Measurements from ENCODE around the gene SF1. TPM values are rescaled to one million over a fixed set of nuclear protein-coding genes. Genes with fewer than 3 reads are reported as not detected.
A peak's percentile ranks its signal among the peaks of the same experiment; 100 is the strongest.

SF1 gene
- total RNA-seq, 6 donors from 2014 or later, result 231 to 625 (median 265) TPM

GRCh38 chr11:64741375-64742086 is 36.8 kb downstream of the SF1 start:
- peak overlapping the region in 3 of 4 donors; percentile 56 to 64 (median 60) for H3K4me3 ChIP-seq
- ATAC-seq (ENCODE audit: low FRiP score in 2 of 2) (no peak), DNase-seq (peak in 1 of 2 donors; percentile 84)
- peak overlapping the region in 3 of 4 donors; percentile 83 to 94 (median 90) for H3K27ac ChIP-seq
- TF ChIP-seq, protein P1, sequence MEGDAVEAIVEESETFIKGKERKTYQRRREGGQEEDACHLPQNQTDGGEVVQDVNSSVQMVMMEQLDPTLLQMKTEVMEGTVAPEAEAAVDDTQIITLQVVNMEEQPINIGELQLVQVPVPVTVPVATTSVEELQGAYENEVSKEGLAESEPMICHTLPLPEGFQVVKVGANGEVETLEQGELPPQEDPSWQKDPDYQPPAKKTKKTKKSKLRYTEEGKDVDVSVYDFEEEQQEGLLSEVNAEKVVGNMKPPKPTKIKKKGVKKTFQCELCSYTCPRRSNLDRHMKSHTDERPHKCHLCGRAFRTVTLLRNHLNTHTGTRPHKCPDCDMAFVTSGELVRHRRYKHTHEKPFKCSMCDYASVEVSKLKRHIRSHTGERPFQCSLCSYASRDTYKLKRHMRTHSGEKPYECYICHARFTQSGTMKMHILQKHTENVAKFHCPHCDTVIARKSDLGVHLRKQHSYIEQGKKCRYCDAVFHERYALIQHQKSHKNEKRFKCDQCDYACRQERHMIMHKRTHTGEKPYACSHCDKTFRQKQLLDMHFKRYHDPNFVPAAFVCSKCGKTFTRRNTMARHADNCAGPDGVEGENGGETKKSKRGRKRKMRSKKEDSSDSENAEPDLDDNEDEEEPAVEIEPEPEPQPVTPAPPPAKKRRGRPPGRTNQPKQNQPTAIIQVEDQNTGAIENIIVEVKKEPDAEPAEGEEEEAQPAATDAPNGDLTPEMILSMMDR (IDR thresholded peaks at IDR 0.05), result no peak
- no peak for TF ChIP-seq EP300 (IDR thresholded peaks at IDR 0.05)
- TF ChIP-seq POLR2A (IDR thresholded peaks at IDR 0.05), result no peak
- TF ChIP-seq POLR2AphosphoS5 (IDR thresholded peaks at IDR 0.05), result no peak
- peaks cover 0 to 9% (median 0%) of the 10 kb centered on the region in 4 donors for H3K27me3 ChIP-seq
- WGBS, 2 donors, result 61 to 68% methylated on average over 19 to 20 of the region's 24 CpGs
- H3K36me3 ChIP-seq, result peaks cover 0 to 18% (median 11%) of the 10 kb centered on the region in 4 donors
- H3K9me3 ChIP-seq, result no peaks in the 10 kb centered on the region
- peaks cover 28 to 57% (median 43%) of the 10 kb centered on the region in 4 donors for H3K4me1 ChIP-seq

DNA sequence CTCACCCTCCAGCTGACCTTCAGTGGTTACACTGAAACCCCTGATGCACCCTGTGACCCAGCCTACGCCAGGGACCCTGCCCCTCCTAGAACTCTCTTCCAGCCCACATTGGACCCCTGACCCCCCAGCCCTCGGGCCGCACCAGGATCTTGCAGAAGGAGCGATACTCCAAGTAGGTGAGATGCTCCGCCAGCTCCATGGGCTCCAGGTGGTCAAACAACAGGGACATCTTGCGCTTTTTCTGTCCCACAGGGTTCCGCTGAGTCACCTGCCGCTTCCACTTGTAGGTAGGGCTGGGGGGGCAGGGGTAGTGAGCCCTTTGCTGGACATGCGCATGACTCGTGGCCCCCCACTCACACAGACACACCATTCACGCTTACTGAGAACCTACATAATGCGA is 38.5 kb downstream of the SF1 start:
- DNase-seq (no peak), ATAC-seq (ENCODE audit: low FRiP score in 2 of 2) (no peak)
- TF ChIP-seq EP300 (IDR thresholded peaks at IDR 0.05) (no peak), POLR2AphosphoS5 (IDR thresholded peaks at IDR 0.05) (no peak), POLR2A (IDR thresholded peaks at IDR 0.05) (no peak)
- TF ChIP-seq, protein P1 (IDR thresholded peaks at IDR 0.05), result no peak
- Histone ChIP-seq H3K27ac (no peak overlapping the region), H3K4me1 (peaks cover 14 to 41% (median 30%) of the 10 kb centered on the region in 4 donors), H3K27me3 (peaks cover 0 to 9% (median 0%) of the 10 kb centered on the region in 4 donors), H3K9me3 (no peaks in the 10 kb centered on the region), H3K4me3 (no peak overlapping the region), H3K36me3 (peaks cover 0 to 35% (median 22%) of the 10 kb centered on the region in 4 donors)
- WGBS, 2 donors, result 86 to 97% methylated on average over 7 to 10 of the region's 12 CpGs

GRCh38 chr11:64736654-64737053 is 41.7 kb downstream of the SF1 start:
- 95% methylated on average over 15 of the region's 15 CpGs; no CpG with 5 or more reads in 1 of the 2 donors for WGBS, 2 donors
- no peak for ATAC-seq (ENCODE audit: low FRiP score in 2 of 2)
- H3K4me1 ChIP-seq, result peaks cover 0 to 10% (median 3%) of the 10 kb centered on the region in 4 donors
- H3K9me3 ChIP-seq, result no peaks in the 10 kb centered on the region
- no peak overlapping the region for H3K27ac ChIP-seq
- DNase-seq, result peak in 1 of 2 donors; percentile 59
- H3K36me3 ChIP-seq, result peaks cover 0 to 52% (median 33%) of the 10 kb centered on the region in 4 donors
- H3K4me3 ChIP-seq, result no peak overlapping the region
- H3K27me3 ChIP-seq, result no peaks in the 10 kb centered on the region
- TF ChIP-seq EP300 (IDR thresholded peaks at IDR 0.05), result no peak

- Histone ChIP-seq H3K27me3 (no peaks in the 10 kb centered on the region), H3K9me3 (no peaks in the 10 kb centered on the region), H3K27ac (no peak overlapping the region), H3K4me1 (peaks cover 0 to 3% (median 0%) of the 10 kb centered on the region in 4 donors), H3K4me3 (no peak overlapping the region), H3K36me3 (peaks cover 0 to 57% (median 34%) of the 10 kb centered on the region in 4 donors)
- ATAC-seq (ENCODE audit: low FRiP score in 2 of 2), result peak; percentile 7 to 9
- 81 to 92% methylated on average over 7 to 9 of the region's 9 CpGs for WGBS, 2 donors
- no peak for TF ChIP-seq EP300 (IDR thresholded peaks at IDR 0.05)
- no peak for TF ChIP-seq POLR2AphosphoS5 (IDR thresholded peaks at IDR 0.05)
- TF ChIP-seq, protein P1 (IDR thresholded peaks at IDR 0.05), result no peak
- no peak for TF ChIP-seq POLR2A (IDR thresholded peaks at IDR 0.05)
- peak in 1 of 2 donors; percentile 45 for DNase-seq
These were observed 42.5 kb downstream of the SF1 start for GRCh38 chr11:64735725-64736259.

All from upper lobe of left lung (tissue), 6 donors.